Measurements from ENCODE around the gene PASK. TPM values are rescaled to one million over a fixed set of nuclear protein-coding genes. Genes with fewer than 3 reads are reported as not detected.

Gene PASK
- total and polyA plus RNA-seq, 2 of the 4 experiments (the other 2 are of a cell fraction): 4.1 TPM

DNA sequence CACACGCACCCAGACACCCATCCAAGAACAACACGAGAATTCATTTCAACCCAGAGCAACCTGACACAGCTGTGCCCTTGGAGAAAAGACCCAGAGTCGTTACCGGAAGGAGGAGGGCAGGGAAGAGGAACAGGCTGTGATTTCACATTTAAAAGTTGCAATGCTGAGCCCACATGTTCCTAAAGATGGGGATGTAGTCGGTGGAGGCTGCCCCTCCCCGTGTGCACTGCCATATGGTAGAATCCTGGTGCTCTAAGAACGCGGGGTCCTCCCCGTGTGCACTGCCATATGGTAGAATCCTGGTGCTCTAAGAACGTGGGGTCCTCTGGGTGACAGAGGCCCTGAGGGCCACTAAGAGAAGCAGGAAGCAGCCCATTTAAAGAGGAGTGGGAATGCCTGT, 58.1 kb downstream of the PASK start:
- no peak overlapping the region for H4K91ac ChIP-seq (ENCODE audit: insufficient read depth, low read depth, low read length)
- no peak overlapping the region for H3K14ac ChIP-seq (replicated peaks; ENCODE audit: low read depth, low read length)
- no peak overlapping the region for H3K4me3 ChIP-seq (ENCODE audit: insufficient read depth, low read depth, low read length)
- no peak overlapping the region for H3K4me2 ChIP-seq (ENCODE audit: low read depth, low read length)
- no peak overlapping the region for H2AFZ ChIP-seq (replicated peaks; ENCODE audit: low read length, poor library complexity)
- no peak overlapping the region for H2BK120ac ChIP-seq (ENCODE audit: low read depth, low read length)
- TF ChIP-seq MXI1 (IDR thresholded peaks at IDR 0.05; ENCODE audit: borderline replicate concordance, low read depth, low read length) (no peak), NFE2L2 (IDR thresholded peaks at IDR 0.05; ENCODE audit: low read depth, low read length) (no peak), RCOR1 (IDR thresholded peaks at IDR 0.05; ENCODE audit: insufficient replicate concordance, low read length) (no peak), CHD1 (IDR thresholded peaks at IDR 0.05; ENCODE audit: low read depth, low read length) (no peak), RAD21 (IDR thresholded peaks at IDR 0.05; ENCODE audit: low read length) (no peak), BHLHE40 (IDR thresholded peaks at IDR 0.05; ENCODE audit: low read depth, low read length) (no peak), CEBPB (IDR thresholded peaks at IDR 0.05; ENCODE audit: low read depth, low read length) (no peak)
- TF ChIP-seq, protein P1, sequence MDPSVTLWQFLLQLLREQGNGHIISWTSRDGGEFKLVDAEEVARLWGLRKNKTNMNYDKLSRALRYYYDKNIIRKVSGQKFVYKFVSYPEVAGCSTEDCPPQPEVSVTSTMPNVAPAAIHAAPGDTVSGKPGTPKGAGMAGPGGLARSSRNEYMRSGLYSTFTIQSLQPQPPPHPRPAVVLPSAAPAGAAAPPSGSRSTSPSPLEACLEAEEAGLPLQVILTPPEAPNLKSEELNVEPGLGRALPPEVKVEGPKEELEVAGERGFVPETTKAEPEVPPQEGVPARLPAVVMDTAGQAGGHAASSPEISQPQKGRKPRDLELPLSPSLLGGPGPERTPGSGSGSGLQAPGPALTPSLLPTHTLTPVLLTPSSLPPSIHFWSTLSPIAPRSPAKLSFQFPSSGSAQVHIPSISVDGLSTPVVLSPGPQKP (IDR thresholded peaks at IDR 0.05; ENCODE audit: borderline replicate concordance, low read depth, low read length): no peak
- TF ChIP-seq, protein P2, sequence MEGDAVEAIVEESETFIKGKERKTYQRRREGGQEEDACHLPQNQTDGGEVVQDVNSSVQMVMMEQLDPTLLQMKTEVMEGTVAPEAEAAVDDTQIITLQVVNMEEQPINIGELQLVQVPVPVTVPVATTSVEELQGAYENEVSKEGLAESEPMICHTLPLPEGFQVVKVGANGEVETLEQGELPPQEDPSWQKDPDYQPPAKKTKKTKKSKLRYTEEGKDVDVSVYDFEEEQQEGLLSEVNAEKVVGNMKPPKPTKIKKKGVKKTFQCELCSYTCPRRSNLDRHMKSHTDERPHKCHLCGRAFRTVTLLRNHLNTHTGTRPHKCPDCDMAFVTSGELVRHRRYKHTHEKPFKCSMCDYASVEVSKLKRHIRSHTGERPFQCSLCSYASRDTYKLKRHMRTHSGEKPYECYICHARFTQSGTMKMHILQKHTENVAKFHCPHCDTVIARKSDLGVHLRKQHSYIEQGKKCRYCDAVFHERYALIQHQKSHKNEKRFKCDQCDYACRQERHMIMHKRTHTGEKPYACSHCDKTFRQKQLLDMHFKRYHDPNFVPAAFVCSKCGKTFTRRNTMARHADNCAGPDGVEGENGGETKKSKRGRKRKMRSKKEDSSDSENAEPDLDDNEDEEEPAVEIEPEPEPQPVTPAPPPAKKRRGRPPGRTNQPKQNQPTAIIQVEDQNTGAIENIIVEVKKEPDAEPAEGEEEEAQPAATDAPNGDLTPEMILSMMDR (conservative IDR thresholded peaks at IDR 0.05; ENCODE audit: low read depth, low read length): no peak
- TF ChIP-seq, protein P3, sequence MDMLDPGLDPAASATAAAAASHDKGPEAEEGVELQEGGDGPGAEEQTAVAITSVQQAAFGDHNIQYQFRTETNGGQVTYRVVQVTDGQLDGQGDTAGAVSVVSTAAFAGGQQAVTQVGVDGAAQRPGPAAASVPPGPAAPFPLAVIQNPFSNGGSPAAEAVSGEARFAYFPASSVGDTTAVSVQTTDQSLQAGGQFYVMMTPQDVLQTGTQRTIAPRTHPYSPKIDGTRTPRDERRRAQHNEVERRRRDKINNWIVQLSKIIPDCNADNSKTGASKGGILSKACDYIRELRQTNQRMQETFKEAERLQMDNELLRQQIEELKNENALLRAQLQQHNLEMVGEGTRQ (IDR thresholded peaks at IDR 0.05; ENCODE audit: low read depth, low read length): no peak
- no peaks in the 10 kb centered on the region for H3K9me3 ChIP-seq (ENCODE audit: control insufficient read depth, insufficient read depth, low read length)
- peaks cover 65% of the 10 kb centered on the region for H3K36me3 ChIP-seq (ENCODE audit: control insufficient read depth, insufficient read depth, low read length)
- no peak overlapping the region for H3K18ac ChIP-seq (ENCODE audit: low read depth, low read length)
- ATAC-seq (ENCODE audit: low read depth) (no peak), DNase-seq (no peak)
- 90% methylated on average over 5 of the region's 10 CpGs; no CpG with 5 or more reads in 1 of the 2 experiments for WGBS, 2 experiments (ENCODE audit: extremely low coverage in 2 of 2, insufficient read length in 1 of 2)
- H3K56ac ChIP-seq (ENCODE audit: extremely low read depth, insufficient read depth, low read length): no peak overlapping the region
- H3K4me1 ChIP-seq (ENCODE audit: control insufficient read depth, insufficient read depth, low read length): no peaks in the 10 kb centered on the region
- intact Hi-C loops (cut with micrococcal nuclease) (no loop called here), in situ Hi-C loops (cut with MboI; ENCODE audit: low sequenced_read_pairs) (no loop called here), dilution Hi-C loops (cut with HindIII; ENCODE audit: low sequenced_read_pairs, unreplicated experiment) (no loop called here)
- no TSS peak for BruUV-seq (replicated peaks)
- H3K27me3 ChIP-seq (ENCODE audit: control insufficient read depth, insufficient read depth, low read length): no peaks in the 10 kb centered on the region
- no peak overlapping the region for H2AK9ac ChIP-seq (replicated peaks; ENCODE audit: low read depth, low read length, poor library complexity)
- ChIA-PET CTCF (no interaction called here), POLR2A (ENCODE audit: unreplicated experiment) (no interaction called here)
- H2BK20ac ChIP-seq (ENCODE audit: low read depth, low read length): no peak overlapping the region
- no peak overlapping the region for H4K5ac ChIP-seq (ENCODE audit: low read depth, low read length)
- no peak overlapping the region for H4K8ac ChIP-seq (ENCODE audit: low read depth in 2 of 2, low read length in 2 of 2)
- no peak overlapping the region for H2AK5ac ChIP-seq (ENCODE audit: low read depth, low read length)
- no peak overlapping the region for H2BK15ac ChIP-seq (ENCODE audit: low read depth, low read length)
- no peak overlapping the region for H3K4ac ChIP-seq (ENCODE audit: low read depth, low read length)
- H3K9ac ChIP-seq (ENCODE audit: low read depth, low read length): no peak overlapping the region
- peaks cover 3 to 6% of the 10 kb centered on the region in 2 experiments for H3K79me1 ChIP-seq (ENCODE audit: low read depth in 1 of 2, low read length in 2 of 2)
- H2BK5ac ChIP-seq (ENCODE audit: low read depth, low read length, poor library complexity, severe bottlenecking): no peak overlapping the region
- H3K27ac ChIP-seq (ENCODE audit: insufficient read depth, low read length): no peak overlapping the region
- H3K9me1 ChIP-seq (ENCODE audit: insufficient read depth, low read length): 0 out of 2 replicates have a peak, but pooled peaks cover 3% of the 10 kb centered on the region
- no peak overlapping the region for H3K23ac ChIP-seq (ENCODE audit: low read depth, low read length)
- H4K20me1 ChIP-seq (ENCODE audit: insufficient read depth, low read length): 0 out of 2 replicates have a peak, but pooled peaks cover 2% of the 10 kb centered on the region

All from IMR-90 (cell line).